ENCODE data around the gene HOXB6. TPM values are rescaled to one million over a fixed set of nuclear protein-coding genes. Genes with fewer than 3 reads are reported as not detected.

The HOXB6 gene
- total RNA-seq, 6 donors from 2014 or later = 1.1 to 11.3 (median 7.0) TPM

GRCh38 chr17:48583708-48584222 lies 21.0 kb downstream of the HOXB6 start:
- Histone ChIP-seq H3K27me3 (peaks cover 0 to 68% (median 37%) of the 10 kb centered on the region in 4 donors), H3K9me3 (no peaks in the 10 kb centered on the region), H3K4me1 (peaks cover 32 to 52% (median 35%) of the 10 kb centered on the region in 4 donors), H3K27ac (peak overlapping the region in 3 of 4 donors; percentile 89 to 94 (median 90)), H3K36me3 (no peaks in the 10 kb centered on the region), H3K4me3 (no peak overlapping the region)
- DNase-seq (no peak), ATAC-seq (ENCODE audit: low FRiP score in 2 of 2) (no peak)
- TF ChIP-seq POLR2AphosphoS5 (IDR thresholded peaks at IDR 0.05) (no peak), POLR2A (IDR thresholded peaks at IDR 0.05) (no peak), EP300 (IDR thresholded peaks at IDR 0.05) (no peak), CTCF (IDR thresholded peaks at IDR 0.05) (no peak)
- 60 to 67% methylated on average over 3 of the region's 3 CpGs for WGBS, 2 donors

- TF ChIP-seq CTCF (IDR thresholded peaks at IDR 0.05) = no peak
- no peak for TF ChIP-seq EP300 (IDR thresholded peaks at IDR 0.05)
- no peak for TF ChIP-seq POLR2A (IDR thresholded peaks at IDR 0.05)
- no peak for TF ChIP-seq POLR2AphosphoS5 (IDR thresholded peaks at IDR 0.05)
- WGBS, 2 donors = 30 to 32% methylated on average over 7 of the region's 7 CpGs
- Histone ChIP-seq H3K27me3 (peaks cover 0 to 78% (median 42%) of the 10 kb centered on the region in 4 donors), H3K4me1 (peaks cover 32 to 44% (median 35%) of the 10 kb centered on the region in 4 donors), H3K27ac (peak overlapping the region; percentile 80 to 94 (median 86)), H3K4me3 (peak overlapping the region in 2 of 4 donors; percentile 47 to 48), H3K9me3 (no peaks in the 10 kb centered on the region), H3K36me3 (no peaks in the 10 kb centered on the region)
- no peak for ATAC-seq (ENCODE audit: low FRiP score in 2 of 2)
- DNase-seq = no peak
Observed at GRCh38 chr17:48582750-48583069, 22.1 kb downstream of the HOXB6 start.

- ATAC-seq (ENCODE audit: low FRiP score in 2 of 2) (no peak), DNase-seq (peak in 1 of 2 donors; percentile 77)
- H3K27me3 ChIP-seq = peaks cover 0 to 83% (median 45%) of the 10 kb centered on the region in 4 donors
- H3K4me3 ChIP-seq = peak overlapping the region in 2 of 4 donors; percentile 47 to 48
- H3K9me3 ChIP-seq = no peaks in the 10 kb centered on the region
- H3K27ac ChIP-seq = peak overlapping the region; percentile 80 to 94 (median 86)
- H3K4me1 ChIP-seq = peaks cover 18 to 33% (median 22%) of the 10 kb centered on the region in 4 donors
- 24 to 26% methylated on average over 26 of the region's 26 CpGs for WGBS, 2 donors
- TF ChIP-seq POLR2A (IDR thresholded peaks at IDR 0.05) (no peak), POLR2AphosphoS5 (IDR thresholded peaks at IDR 0.05) (peak in 1 of 2 donors; percentile 42)
- no peaks in the 10 kb centered on the region for H3K36me3 ChIP-seq
Observed at GRCh38 chr17:48579760-48580554, 24.8 kb downstream of the HOXB6 start.

GRCh38 chr17:48579471-48579759 lies 25.4 kb downstream of the HOXB6 start:
- no peaks in the 10 kb centered on the region for H3K36me3 ChIP-seq
- no peak for TF ChIP-seq CTCF (IDR thresholded peaks at IDR 0.05)
- no peak for TF ChIP-seq POLR2AphosphoS5 (IDR thresholded peaks at IDR 0.05)
- TF ChIP-seq POLR2A (IDR thresholded peaks at IDR 0.05) = no peak
- TF ChIP-seq EP300 (IDR thresholded peaks at IDR 0.05) = no peak
- H3K27ac ChIP-seq = peak overlapping the region; percentile 80 to 94 (median 86)
- peak overlapping the region in 2 of 4 donors; percentile 53 to 57 for H3K4me3 ChIP-seq
- peaks cover 0 to 83% (median 43%) of the 10 kb centered on the region in 4 donors for H3K27me3 ChIP-seq
- H3K4me1 ChIP-seq = peaks cover 17 to 30% (median 19%) of the 10 kb centered on the region in 4 donors
- no peak for ATAC-seq (ENCODE audit: low FRiP score in 2 of 2)
- DNase-seq = no peak
- 14 to 23% methylated on average over 7 of the region's 7 CpGs for WGBS, 2 donors
- no peaks in the 10 kb centered on the region for H3K9me3 ChIP-seq

GRCh38 chr17:48578616-48579470 lies 25.9 kb downstream of the HOXB6 start:
- Histone ChIP-seq H3K27ac (peak overlapping the region; percentile 80 to 94 (median 86)), H3K36me3 (no peaks in the 10 kb centered on the region), H3K27me3 (peaks cover 0 to 77% (median 42%) of the 10 kb centered on the region in 4 donors), H3K4me1 (peaks cover 17 to 30% (median 19%) of the 10 kb centered on the region in 4 donors), H3K4me3 (peak overlapping the region; percentile 28 to 57 (median 52)), H3K9me3 (no peaks in the 10 kb centered on the region)
- TF ChIP-seq POLR2A (IDR thresholded peaks at IDR 0.05) (no peak), POLR2AphosphoS5 (IDR thresholded peaks at IDR 0.05) (no peak), CTCF (IDR thresholded peaks at IDR 0.05) (no peak), EP300 (IDR thresholded peaks at IDR 0.05) (no peak)
- ATAC-seq (ENCODE audit: low FRiP score in 2 of 2) (no peak), DNase-seq (no peak)
- WGBS, 2 donors = 9 to 11% methylated on average over 35 to 38 of the region's 43 CpGs

Measured in upper lobe of left lung (tissue), 6 donors.